Measurements from ENCODE around the gene ACTN1. TPM values are rescaled to one million over a fixed set of nuclear protein-coding genes. Genes with fewer than 3 reads are reported as not detected.
A peak's percentile ranks its signal among the peaks of the same experiment; 100 is the strongest.

ACTN1 gene
- total RNA-seq, 2 experiments from 2014 or later, result 31.9 to 35.1 TPM

DNA sequence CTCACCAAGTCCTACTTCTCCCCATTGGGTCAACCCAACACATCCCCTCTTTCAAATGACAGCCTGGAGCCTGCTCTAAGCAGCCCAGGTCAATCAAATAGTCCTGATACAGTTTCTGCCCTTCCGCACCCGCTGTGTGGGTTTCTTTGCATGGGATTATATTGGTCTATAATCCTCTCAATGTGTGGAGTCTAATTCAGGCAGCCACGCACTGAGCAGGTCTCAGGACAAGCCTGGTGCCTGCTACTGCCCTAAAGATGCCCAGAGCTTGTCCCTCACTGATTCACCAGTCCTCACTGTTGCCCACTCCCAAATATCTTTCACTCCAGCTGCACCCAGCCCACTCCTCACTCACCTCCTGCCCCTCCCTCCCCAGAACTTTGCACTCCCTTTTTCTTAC is 16.4 kb downstream of the ACTN1 start:
- CTCF ChIA-PET, result interaction anchor here (1.4 kb wide), 1 partner anchor 34 kb away, joined by 3 read pairs; no protein-coding TSS in a partner anchor
- POLR2A ChIA-PET, result no interaction called here
- Mint-ChIP-seq H3K4me3 (no peak overlapping the region), H3K4me1 (peaks cover 39% of the 10 kb centered on the region), H3K27me3 (no peaks in the 10 kb centered on the region), H3K27ac (no peak overlapping the region), H3K9me3 (no peaks in the 10 kb centered on the region), H3K36me3 (ENCODE audit: low read depth) (no peaks in the 10 kb centered on the region)
- DNase-seq, result no peak

DNA sequence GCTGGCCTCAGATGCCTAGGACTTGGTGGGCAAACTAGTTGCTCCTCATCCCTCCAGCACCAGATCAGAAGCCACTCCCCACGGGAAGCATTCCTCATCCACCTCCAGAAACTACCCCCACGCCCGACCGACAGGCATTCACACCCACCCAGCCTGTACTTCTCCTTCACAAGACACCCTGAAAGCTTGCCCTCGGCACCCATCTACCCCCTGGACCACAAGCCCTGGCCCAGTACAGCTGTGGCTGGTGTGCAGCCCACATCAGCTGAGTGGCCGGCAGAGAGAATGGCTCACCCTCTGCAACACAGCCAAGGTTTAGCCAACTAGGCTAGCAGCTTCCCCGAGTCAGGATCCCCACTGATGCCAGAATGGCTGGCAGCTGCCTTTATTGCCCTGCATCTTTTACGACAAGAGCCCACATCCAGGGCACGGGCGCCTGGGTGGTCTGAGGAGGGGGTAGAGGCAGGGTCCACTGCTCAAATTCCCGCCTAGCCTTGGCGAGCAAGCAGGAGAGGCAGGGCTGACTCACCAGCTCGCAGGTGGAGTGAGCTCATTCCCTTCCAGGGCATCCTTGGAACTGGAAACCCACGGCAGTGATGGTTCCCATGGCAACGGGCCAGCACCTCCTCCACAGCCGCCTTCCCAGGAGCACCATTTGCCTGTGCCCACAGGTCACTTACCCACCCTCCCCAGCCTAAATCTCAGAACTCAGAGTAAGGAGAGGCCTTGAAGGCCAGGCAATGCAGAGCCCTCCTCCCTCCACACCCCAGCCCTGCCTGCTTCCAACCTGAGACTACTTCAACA is 17.1 kb downstream of the ACTN1 start:
- POLR2A ChIA-PET, result no interaction called here

DNA sequence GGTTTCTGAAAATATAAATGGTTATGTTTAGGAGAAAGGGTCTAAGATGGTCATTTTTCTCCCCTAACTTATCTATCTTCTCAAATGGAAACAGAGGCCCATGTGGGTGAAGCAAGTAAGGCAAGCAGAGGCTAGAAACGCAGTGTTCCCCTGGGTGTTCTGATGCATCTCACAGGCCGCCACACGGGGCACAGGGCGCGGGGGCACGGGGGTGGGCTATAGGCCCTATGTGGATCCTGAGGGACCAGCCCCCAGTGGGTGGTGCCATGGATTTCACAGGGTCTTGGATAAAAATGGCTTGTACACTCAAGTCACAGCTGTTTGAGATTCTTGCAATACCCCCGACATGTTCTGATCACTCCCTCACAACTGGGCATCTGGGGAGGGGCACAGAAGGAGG is 17.7 kb downstream of the ACTN1 start:
- ChIA-PET CTCF (no interaction called here), POLR2A (no interaction called here)
- no peaks in the 10 kb centered on the region for H3K27me3 Mint-ChIP-seq
- H3K4me3 Mint-ChIP-seq, result no peak overlapping the region
- no peaks in the 10 kb centered on the region for H3K9me3 Mint-ChIP-seq
- no peak overlapping the region for H3K27ac Mint-ChIP-seq
- peaks cover 42% of the 10 kb centered on the region for H3K4me1 Mint-ChIP-seq
- DNase-seq, result no peak
- H3K36me3 Mint-ChIP-seq (ENCODE audit: low read depth), result no peaks in the 10 kb centered on the region

More for the DNA sequence above, 17.1 kb downstream of the ACTN1 start:
- H3K9me3 Mint-ChIP-seq, result no peaks in the 10 kb centered on the region
- H3K36me3 Mint-ChIP-seq (ENCODE audit: low read depth), result no peaks in the 10 kb centered on the region
- peaks cover 38% of the 10 kb centered on the region for H3K4me1 Mint-ChIP-seq
- H3K27me3 Mint-ChIP-seq, result no peaks in the 10 kb centered on the region
- H3K27ac Mint-ChIP-seq, result no peak overlapping the region
- DNase-seq, result no peak
- CTCF ChIA-PET, result interaction anchor here (1.4 kb wide), 1 partner anchor 33 kb away, joined by 3 read pairs; no protein-coding TSS in a partner anchor
- H3K4me3 Mint-ChIP-seq, result no peak overlapping the region

DNA sequence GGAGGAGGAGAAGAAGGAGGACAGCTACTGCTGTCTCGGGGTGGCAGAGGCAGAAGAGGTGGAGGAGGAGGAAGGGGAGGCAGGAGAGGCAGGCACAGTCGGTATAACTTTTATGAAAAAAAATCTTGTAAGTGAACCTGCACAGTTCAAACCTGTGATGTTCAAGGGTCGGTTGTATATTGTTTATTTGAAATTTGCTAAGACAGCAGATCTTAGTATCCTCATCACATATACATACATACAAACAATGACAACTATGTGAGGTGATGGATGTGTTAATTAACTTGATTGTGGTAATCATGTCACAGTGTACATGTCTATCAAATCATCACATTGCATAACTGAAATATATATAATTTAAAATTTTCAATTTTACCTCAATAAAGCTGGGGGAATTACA is 19.0 kb downstream of the ACTN1 start:
- Mint-ChIP-seq H3K9me3 (no peaks in the 10 kb centered on the region), H3K27ac (peak overlapping the region; percentile 1), H3K4me1 (peaks cover 40% of the 10 kb centered on the region), H3K27me3 (no peaks in the 10 kb centered on the region), H3K4me3 (no peak overlapping the region), H3K36me3 (ENCODE audit: low read depth) (no peaks in the 10 kb centered on the region)
- POLR2A ChIA-PET, result no interaction called here
- DNase-seq, result no peak
- CTCF ChIA-PET, result interaction anchor here (0.6 to 1.7 kb wide), 3 partner anchors 34 to 226 kb away, joined by 3 to 4 read pairs (median 3); no protein-coding TSS in a partner anchor

DNA sequence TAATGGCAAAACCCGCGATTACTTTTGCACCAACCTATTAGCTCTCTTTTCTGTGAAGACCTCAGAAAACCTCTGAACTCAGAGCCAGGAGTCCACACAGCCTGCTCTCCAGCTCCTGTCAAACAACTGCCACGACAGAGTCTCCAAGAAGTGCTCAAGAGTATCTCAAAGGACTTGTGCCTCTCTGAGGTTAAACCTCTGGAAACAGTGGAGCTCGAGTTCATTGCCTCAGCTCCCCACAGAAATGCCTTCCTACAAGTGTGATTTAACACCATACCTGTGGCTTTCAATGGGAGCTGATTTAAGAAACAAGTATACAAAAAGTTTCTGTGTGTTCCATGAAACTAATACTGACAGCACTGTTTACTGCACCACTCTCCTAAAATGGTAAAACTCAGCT is 20.1 kb downstream of the ACTN1 start:
- peaks cover 41% of the 10 kb centered on the region for H3K4me1 Mint-ChIP-seq
- ChIA-PET POLR2A (no interaction called here), CTCF (interaction anchor here (1.0 to 1.7 kb wide), 4 partner anchors 10 to 160 kb away, joined by 3 to 6 read pairs (median 4); no protein-coding TSS in a partner anchor)
- H3K27me3 Mint-ChIP-seq, result no peaks in the 10 kb centered on the region
- no peak overlapping the region for H3K4me3 Mint-ChIP-seq
- no peaks in the 10 kb centered on the region for H3K9me3 Mint-ChIP-seq
- no peak for DNase-seq
- no peaks in the 10 kb centered on the region for H3K36me3 Mint-ChIP-seq (ENCODE audit: low read depth)
- no peak overlapping the region for H3K27ac Mint-ChIP-seq

DNA sequence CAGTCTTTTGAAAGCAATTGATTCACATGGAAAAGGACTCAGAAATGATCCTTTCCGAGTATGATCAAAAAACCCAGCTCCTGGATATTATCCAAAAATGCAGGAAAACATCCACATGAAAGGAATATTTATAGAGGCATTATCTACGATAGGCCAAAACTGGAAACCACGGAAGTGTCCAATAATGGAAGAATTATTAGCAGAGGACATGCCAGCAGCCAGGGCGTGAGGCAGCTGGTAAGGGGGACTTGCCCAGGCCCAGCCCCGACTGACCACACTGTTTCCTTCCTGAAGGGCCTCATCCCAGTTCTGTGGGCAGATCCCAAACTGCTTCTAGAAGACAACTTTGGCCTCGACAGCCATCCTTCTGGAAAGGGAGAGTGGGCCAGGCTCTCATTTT is 20.5 kb downstream of the ACTN1 start:
- POLR2A ChIA-PET, result no interaction called here
- Mint-ChIP-seq H3K4me3 (no peak overlapping the region), H3K9me3 (no peaks in the 10 kb centered on the region), H3K27me3 (no peaks in the 10 kb centered on the region), H3K4me1 (peaks cover 41% of the 10 kb centered on the region), H3K36me3 (ENCODE audit: low read depth) (no peaks in the 10 kb centered on the region), H3K27ac (no peak overlapping the region)
- CTCF ChIA-PET, result interaction anchor here (1.0 to 1.7 kb wide), 4 partner anchors 11 to 161 kb away, joined by 3 to 6 read pairs (median 4); no protein-coding TSS in a partner anchor
- no peak for DNase-seq

DNA sequence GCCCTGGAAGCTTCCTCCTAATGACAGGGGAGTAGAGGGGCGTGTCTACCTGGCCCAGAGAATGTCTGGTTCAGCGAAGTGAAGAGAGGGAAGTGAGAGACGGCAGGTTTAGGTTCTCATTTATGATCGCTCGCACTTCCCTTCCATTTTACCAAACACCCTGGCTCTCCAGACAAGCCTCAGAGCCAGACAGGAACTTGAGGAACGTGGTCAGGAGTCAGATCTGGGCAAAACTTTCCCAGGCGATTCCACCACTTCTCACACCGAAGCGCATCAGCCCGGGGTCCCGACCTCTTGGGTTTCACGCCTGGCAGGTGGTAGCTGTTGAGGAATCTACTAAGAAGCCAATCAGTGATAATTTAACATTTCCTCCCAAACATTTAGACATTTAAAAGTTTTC is 21.3 kb downstream of the ACTN1 start:
- no peaks in the 10 kb centered on the region for H3K9me3 Mint-ChIP-seq
- CTCF ChIA-PET, result interaction anchor here (1.1 to 2.1 kb wide), 2 partner anchors 12 to 33 kb away, joined by 3 to 5 read pairs; no protein-coding TSS in a partner anchor
- POLR2A ChIA-PET, result no interaction called here
- DNase-seq, result no peak
- no peak overlapping the region for H3K4me3 Mint-ChIP-seq
- peaks cover 48% of the 10 kb centered on the region for H3K4me1 Mint-ChIP-seq
- no peaks in the 10 kb centered on the region for H3K27me3 Mint-ChIP-seq
- H3K36me3 Mint-ChIP-seq (ENCODE audit: low read depth), result no peaks in the 10 kb centered on the region
- H3K27ac Mint-ChIP-seq, result no peak overlapping the region

DNA sequence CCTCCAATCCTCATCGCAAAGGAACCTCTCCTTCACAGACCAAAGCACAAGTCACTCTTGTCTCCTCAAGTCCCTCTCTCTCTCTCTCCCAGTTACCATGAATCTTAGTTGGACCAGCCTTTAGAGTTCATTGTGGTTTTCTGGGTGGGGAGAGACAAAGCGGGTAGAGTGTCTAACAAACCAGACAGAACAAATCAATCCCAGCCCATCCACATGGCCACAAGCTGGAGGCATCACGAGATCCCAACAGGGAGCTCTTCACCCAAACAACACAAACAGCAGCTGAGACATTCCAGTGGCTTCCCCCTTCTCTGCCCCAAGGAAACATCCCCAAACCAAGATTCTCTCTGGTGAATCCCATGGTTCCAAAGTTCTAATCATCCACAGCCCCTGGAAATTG is 22.4 kb downstream of the ACTN1 start:
- Mint-ChIP-seq H3K27me3 (no peaks in the 10 kb centered on the region), H3K4me1 (peaks cover 53% of the 10 kb centered on the region), H3K9me3 (no peaks in the 10 kb centered on the region), H3K4me3 (no peak overlapping the region), H3K27ac (peak overlapping the region; percentile 20), H3K36me3 (ENCODE audit: low read depth) (no peaks in the 10 kb centered on the region)
- ChIA-PET CTCF (interaction anchor here (0.5 to 2.1 kb wide), 7 partner anchors 15 to 893 kb away, joined by 3 to 5 read pairs (median 3); no protein-coding TSS in a partner anchor), POLR2A (interaction anchor here (0.5 to 0.6 kb wide), 2 partner anchors 26 to 141 kb away, joined by 3 to 4 read pairs; no protein-coding TSS in a partner anchor)
- DNase-seq, result no peak

DNA sequence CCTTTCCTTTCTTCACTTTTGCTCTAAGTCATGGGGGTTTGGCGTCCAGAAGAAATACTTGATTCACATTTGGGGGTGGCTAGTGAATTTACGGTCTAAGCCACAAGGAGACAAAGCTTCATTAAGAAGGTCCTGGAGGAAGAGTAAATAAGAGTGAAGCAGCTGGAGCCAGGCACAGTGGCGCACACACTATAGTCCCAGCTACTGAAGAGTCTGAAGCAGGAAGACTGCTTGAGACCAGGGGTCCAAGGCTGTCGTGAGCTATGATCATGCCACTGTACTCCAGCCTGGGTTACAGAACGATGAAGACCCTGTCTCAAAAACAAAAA is 23.3 kb downstream of the ACTN1 start:
- POLR2A ChIA-PET, result no interaction called here
- H3K36me3 Mint-ChIP-seq (ENCODE audit: low read depth), result no peaks in the 10 kb centered on the region
- CTCF ChIA-PET, result interaction anchor here (0.7 to 2.3 kb wide), 6 partner anchors 10 to 892 kb away, joined by 3 to 8 read pairs (median 4); no protein-coding TSS in a partner anchor
- H3K9me3 Mint-ChIP-seq, result no peaks in the 10 kb centered on the region
- H3K4me3 Mint-ChIP-seq, result no peak overlapping the region
- no peaks in the 10 kb centered on the region for H3K27me3 Mint-ChIP-seq
- peaks cover 54% of the 10 kb centered on the region for H3K4me1 Mint-ChIP-seq
- DNase-seq, result no peak
- no peak overlapping the region for H3K27ac Mint-ChIP-seq

DNA sequence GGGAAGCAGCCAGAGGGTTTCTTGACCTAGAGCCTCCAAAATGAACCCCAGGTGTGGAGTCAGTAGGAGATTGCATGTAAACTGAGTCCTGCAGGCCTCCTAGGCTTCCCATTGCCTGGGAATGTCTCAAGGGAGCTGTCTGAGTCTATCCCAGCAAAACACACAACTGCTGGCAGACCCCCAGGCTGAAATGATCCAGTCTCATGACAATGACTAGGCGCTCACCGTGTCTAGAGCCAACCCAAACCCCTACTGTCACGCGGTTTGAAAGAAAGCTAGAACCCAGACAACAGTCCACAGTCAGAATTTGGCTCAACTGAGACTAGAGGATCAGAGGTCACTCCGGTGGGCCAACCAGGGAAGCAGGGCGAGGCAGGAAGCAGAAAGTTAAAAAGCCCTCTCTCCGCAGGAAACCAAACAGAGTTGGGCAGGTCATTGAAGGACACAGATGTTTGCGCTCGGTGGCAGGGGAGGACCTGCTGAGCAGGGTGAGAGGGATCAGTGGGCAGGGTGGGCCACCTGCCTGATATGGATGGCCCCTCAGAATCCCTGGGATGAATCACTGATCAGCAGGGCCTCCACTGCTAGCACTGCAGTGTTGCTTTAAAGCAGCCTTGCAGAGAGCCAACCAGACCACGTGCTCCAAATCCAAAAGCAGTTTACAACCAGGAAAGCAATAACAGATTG is 23.8 kb downstream of the ACTN1 start:
- no peak for DNase-seq
- Mint-ChIP-seq H3K4me3 (no peak overlapping the region), H3K27ac (no peak overlapping the region), H3K36me3 (ENCODE audit: low read depth) (no peaks in the 10 kb centered on the region), H3K4me1 (peaks cover 54% of the 10 kb centered on the region), H3K27me3 (no peaks in the 10 kb centered on the region), H3K9me3 (no peaks in the 10 kb centered on the region)
- CTCF ChIA-PET, result interaction anchor here (1.0 to 2.3 kb wide), 4 partner anchors 10 to 43 kb away, joined by 3 to 8 read pairs (median 4); no protein-coding TSS in a partner anchor
- POLR2A ChIA-PET, result no interaction called here

DNA sequence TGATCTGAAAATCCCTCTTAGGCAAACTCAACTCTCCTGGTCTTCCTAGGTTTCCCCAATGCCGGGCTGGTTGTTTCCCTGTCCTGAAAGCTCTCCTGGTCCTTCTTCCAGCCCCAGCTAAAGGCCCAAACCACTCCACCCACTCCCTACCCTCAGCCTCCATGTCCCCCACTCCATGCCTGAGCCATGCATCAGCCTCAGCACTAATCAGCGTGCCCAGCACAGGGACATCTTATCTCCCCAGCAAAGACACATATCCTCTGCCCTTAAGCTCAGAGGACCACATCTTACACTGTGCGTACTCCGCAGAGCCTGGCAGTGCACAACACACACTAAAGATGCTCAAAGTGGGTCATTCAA is 25.9 kb downstream of the ACTN1 start:
- Mint-ChIP-seq H3K27ac (no peak overlapping the region), H3K4me1 (peaks cover 47% of the 10 kb centered on the region), H3K4me3 (no peak overlapping the region), H3K36me3 (ENCODE audit: low read depth) (no peaks in the 10 kb centered on the region), H3K27me3 (no peaks in the 10 kb centered on the region), H3K9me3 (no peaks in the 10 kb centered on the region)
- ChIA-PET CTCF (interaction anchor here (1.3 kb wide), 1 partner anchor 13 kb away, joined by 5 read pairs; no protein-coding TSS in a partner anchor), POLR2A (no interaction called here)
- DNase-seq, result no peak

DNA sequence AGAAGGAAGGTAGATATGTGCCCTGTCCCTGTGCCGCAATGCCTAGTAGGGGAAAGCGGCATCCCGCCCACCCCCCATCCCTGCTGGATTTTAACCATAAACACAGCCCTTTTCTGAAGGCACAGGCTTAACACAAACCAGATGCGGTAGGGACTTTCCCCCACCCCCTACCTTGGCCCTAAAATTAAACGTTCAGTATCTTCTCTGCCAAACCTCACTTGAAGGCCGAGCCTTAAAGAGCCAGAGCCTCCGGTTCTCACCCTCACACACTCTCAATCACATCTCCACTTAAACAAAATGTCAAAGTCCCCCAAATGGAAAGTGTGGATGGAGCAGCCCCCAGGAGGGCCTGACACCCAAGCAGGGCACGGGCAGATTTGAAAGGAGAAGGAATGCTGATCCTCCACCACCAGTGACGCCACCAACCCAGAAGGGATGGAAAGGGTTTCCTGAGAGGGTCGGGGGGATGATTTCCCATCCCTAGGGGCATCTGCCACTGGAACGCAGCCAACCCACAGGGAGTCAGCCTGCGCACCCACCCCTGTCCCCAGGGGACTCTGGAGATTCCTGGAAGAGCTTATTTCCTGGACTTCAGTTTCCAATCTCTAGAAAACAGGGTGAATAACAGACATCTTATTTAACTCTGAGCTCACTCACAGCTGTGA is 26.4 kb downstream of the ACTN1 start:
- ChIA-PET POLR2A (no interaction called here), CTCF (interaction anchor here (1.3 kb wide), 1 partner anchor 13 kb away, joined by 5 read pairs; no protein-coding TSS in a partner anchor)
- DNase-seq, result no peak
- Mint-ChIP-seq H3K4me3 (no peak overlapping the region), H3K27ac (no peak overlapping the region), H3K36me3 (ENCODE audit: low read depth) (no peaks in the 10 kb centered on the region), H3K9me3 (no peaks in the 10 kb centered on the region), H3K27me3 (no peaks in the 10 kb centered on the region), H3K4me1 (peaks cover 42% of the 10 kb centered on the region)
